Renal pelvis (tissue), 4 donors: ENCODE results near the gene PCDH8. TPM values are rescaled to one million over a fixed set of nuclear protein-coding genes. Genes with fewer than 3 reads are reported as not detected.
A peak's percentile ranks its signal among the peaks of the same experiment; 100 is the strongest.
"Not testable (repeated sequence)": the region's sequence is repeated elsewhere in the genome, so short reads cannot be mapped to it uniquely, and the experiment has no call there.

Experiments
- DNase-seq: peaks from one replicate; pipeline ENCODE4 v3.0.0-alpha.2; 2013
- polyA plus RNA-seq, 3 donors: library from polyadenylated mRNA; unstranded; fragments of 120-200 nt; gene quantifications; one replicate each; pipeline ENCODE4 v1.2.1, GENCODE V29; 2013; ENCODE audit not compliant: insufficient read length in 3 of 3

PCDH8 gene
- polyA plus RNA-seq, 3 donors = 0.16 TPM; not detected in 2

- DNase-seq = no peak
Observed at GRCh38 chr13:52827839-52828238, 20.6 kb downstream of the PCDH8 start.

- DNase-seq = not testable (repeated sequence)
Observed at GRCh38 chr13:52817886-52818285, 30.6 kb downstream of the PCDH8 start.

GRCh38 chr13:52815330-52815729 lies 33.1 kb downstream of the PCDH8 start:
- no peak for DNase-seq

- DNase-seq = no peak
Observed at GRCh38 chr13:52812941-52813340, 35.5 kb downstream of the PCDH8 start.

GRCh38 chr13:52811841-52812240 lies 36.6 kb downstream of the PCDH8 start:
- DNase-seq = no peak

- no peak for DNase-seq
Observed at GRCh38 chr13:52810526-52810925, 37.9 kb downstream of the PCDH8 start.

GRCh38 chr13:52810011-52810410 lies 38.4 kb downstream of the PCDH8 start:
- DNase-seq = no peak

- peak; percentile 60 for DNase-seq
Observed at GRCh38 chr13:52809310-52809769, 39.1 kb downstream of the PCDH8 start.

GRCh38 chr13:52808842-52809219 lies 39.6 kb downstream of the PCDH8 start:
- no peak for DNase-seq

GRCh38 chr13:52806029-52806428 lies 42.4 kb downstream of the PCDH8 start:
- DNase-seq = no peak

GRCh38 chr13:52804202-52804641 lies 44.2 kb downstream of the PCDH8 start:
- DNase-seq = no peak

- no peak for DNase-seq
Observed at GRCh38 chr13:52800856-52801255, 47.6 kb downstream of the PCDH8 start.

GRCh38 chr13:52798770-52799430 lies 49.5 kb downstream of the PCDH8 start:
- DNase-seq = no peak

GRCh38 chr13:52797176-52797575 lies 51.3 kb downstream of the PCDH8 start:
- no peak for DNase-seq

- DNase-seq = no peak
Observed at GRCh38 chr13:52794589-52794988, 53.9 kb downstream of the PCDH8 start.

GRCh38 chr13:52793515-52794061 lies 54.9 kb downstream of the PCDH8 start:
- DNase-seq = no peak

Other genes with a start within 250 kb of the PCDH8 start
- gene HNRNPA1L2, start 206.2 kb downstream of the PCDH8 start, polyA plus RNA-seq = 10 to 100 TPM; 22.0 to 23.8 (median 22.8) TPM
- 10 to 100 TPM; 49.8 to 53.1 (median 52.1) TPM for gene SUGT1, start 195.8 kb downstream of the PCDH8 start, polyA plus RNA-seq
- 1 to 10 TPM in 2 of 3 donors, under 1 TPM in 1; 0.84 to 1.4 (median 1.4) TPM for gene CNMD, start 108.8 kb downstream of the PCDH8 start, polyA plus RNA-seq
- gene OLFM4, start 180.2 kb upstream of the PCDH8 start, polyA plus RNA-seq = under 1 TPM; 0.54 to 0.81 (median 0.58) TPM